HCT116 (cell line): ENCODE results near the gene SAYSD1. TPM values are rescaled to one million over a fixed set of nuclear protein-coding genes. Genes with fewer than 3 reads are reported as not detected.

ENCODE experiments used
- ATAC-seq: fragments of 200-7000 bp; cut with Tn5 transposase; 2 replicates; pipeline ENCODE4 v1.9.1; 2020; ENCODE audit warnings: mild to moderate bottlenecking, moderate library complexity
- BruUV-seq: library from RNA; stranded (reverse); fragments of 400-500 nt; replicated peaks from 2 replicates; lab custom pipeline; 2021; lab: Mats Ljungman, UMichigan
- CTCF ChIA-PET: fragments of 300-600 bp; sonication (Branson Sonifier 250); formaldehyde crosslinking; loops from one replicate; lab custom pipeline; 2021; ENCODE audit warnings: antibody characterized with exemption; lab: Charles Lee
- POLR2A ChIA-PET: fragments of 300-600, 350-600 bp; sonication (Branson Sonifier 250); formaldehyde crosslinking; loops from one replicate; lab custom pipeline; 2021; ENCODE audit warnings: antibody characterized with exemption; lab: Charles Lee
- RAD21 ChIA-PET, 2 experiments: fragments of 300-600 bp; sonication (Branson Sonifier 250); formaldehyde crosslinking; loops; one replicate each; lab custom pipeline; 2023; ENCODE audit warnings: low total read pairs in 2 of 2; ENCODE audit not compliant: uncharacterized antibody in 2 of 2, unreplicated experiment in 2 of 2, low non-redundant PET in 1 of 2; lab: Charles Lee
- DNase-seq: peaks from one replicate; pipeline ENCODE4 v3.0.0-alpha.2; 2010; ENCODE audit warnings: low read depth, low spot score
- H2AFZ ChIP-seq: fragments of 200-600 bp; shearing (Covaris generic), sonication (generic); 2 replicates; pipeline ENCODE4 v1.6.1; 2017; ENCODE audit warnings: low read depth, mixed run types, mixed read lengths, antibody characterized with exemption, low read length; ENCODE audit not compliant: poor library complexity, severe bottlenecking
- H3K27ac ChIP-seq: 2 replicates; pipeline ENCODE4 v1.5.1; 2012; ENCODE audit warnings: low read depth, low read length
- H3K27me3 ChIP-seq: fragments of 200-600 bp; sonication (generic); 2 replicates; pipeline ENCODE4 v1.6.1; 2016; ENCODE audit warnings: mixed run types, low read length, mixed read lengths; ENCODE audit not compliant: insufficient read depth
- H3K36me3 ChIP-seq, 2 experiments: fragments of 200-500 bp in 1 of 2; fragments of 200-600 bp in 1 of 2; sonication (Bioruptor generic) in 1 of 2; sonication (generic) in 1 of 2; 2 replicates each; pipeline versions ENCODE4 v1.5.1 to v1.6.1; 2014 to 2016; ENCODE audit warnings: low read length in 2 of 2, inconsistent platforms in 1 of 2, mixed read lengths in 1 of 2, mixed run types in 1 of 2; ENCODE audit not compliant: insufficient read depth in 2 of 2, control insufficient read depth in 1 of 2
- H3K4me1 ChIP-seq, 2 experiments: fragments of 200-600 bp in 1 of 2; sonication (generic) in 1 of 2; 2 replicates each; pipeline versions ENCODE4 v1.5.1 to v1.6.1; 2012 to 2017; ENCODE audit warnings: low read length in 2 of 2, inconsistent platforms in 1 of 2, mild to moderate bottlenecking in 1 of 2, mixed read lengths in 1 of 2, mixed run types in 1 of 2, moderate library complexity in 1 of 2; ENCODE audit not compliant: insufficient read depth in 2 of 2, control insufficient read depth in 1 of 2
- H3K4me2 ChIP-seq: fragments of 200-600 bp; sonication (generic); 2 replicates; pipeline ENCODE4 v1.6.1; 2017; ENCODE audit warnings: mixed run types, low read length, mixed read lengths
- H3K4me3 ChIP-seq, 2 experiments: fragments of 200-600 bp in 1 of 2; sonication (generic) in 1 of 2; replicated peaks in 1 of 2; 2 replicates each; pipeline ENCODE4 v1.5.1; 2011 to 2016; ENCODE audit warnings: low read length in 2 of 2, control low read depth in 1 of 2, low read depth in 1 of 2, mild to moderate bottlenecking in 1 of 2, mixed read lengths in 1 of 2, mixed run types in 1 of 2
- H3K79me2 ChIP-seq: fragments of 200-600 bp; sonication (generic); 2 replicates; pipeline ENCODE4 v1.6.1; 2017; ENCODE audit warnings: mild to moderate bottlenecking, mixed run types, low read length, moderate library complexity, mixed read lengths; ENCODE audit not compliant: insufficient read depth
- H3K9ac ChIP-seq: fragments of 200-600 bp; sonication (generic); 2 replicates; pipeline ENCODE4 v1.6.1; 2016; ENCODE audit warnings: low read length, mixed read lengths
- H3K9me2 ChIP-seq: fragments of 200-600 bp; sonication (generic), shearing (Covaris generic); 2 replicates; pipeline ENCODE4 v1.6.1; 2017; ENCODE audit warnings: mixed run types, mild to moderate bottlenecking, moderate library complexity; ENCODE audit not compliant: insufficient read depth
- H3K9me3 ChIP-seq, 2 experiments: fragments of 200-500 bp in 1 of 2; fragments of 200-600 bp in 1 of 2; sonication (Bioruptor generic) in 1 of 2; sonication (generic) in 1 of 2; 2 replicates each; pipeline ENCODE4 v1.6.1; 2014 to 2017; ENCODE audit warnings: low read length in 2 of 2, mixed read lengths in 2 of 2, inconsistent platforms in 1 of 2, low read depth in 1 of 2, mild to moderate bottlenecking in 1 of 2, mixed run types in 1 of 2, moderate library complexity in 1 of 2; ENCODE audit not compliant: control insufficient read depth in 1 of 2, insufficient read depth in 1 of 2
- H4K20me1 ChIP-seq: fragments of 200-600 bp; sonication (generic), shearing (Covaris generic); 2 replicates; pipeline ENCODE4 v1.6.1; 2017; ENCODE audit warnings: mixed run types, mild to moderate bottlenecking, moderate library complexity; ENCODE audit not compliant: insufficient read depth
- CBX3 ChIP-seq: IDR thresholded peaks from 2 replicates; pipeline ENCODE4 v1.6.1; 2012; ENCODE audit warnings: low read depth
- CTCF ChIP-seq, 3 experiments: fragments of 200-600 bp in 1 of 3; sonication (generic) in 1 of 3; IDR thresholded peaks in 2 of 3; conservative IDR thresholded peaks in 1 of 3; 2 replicates each; pipeline ENCODE4 v1.5.1; 2012 to 2017; ENCODE audit warnings: low read depth in 2 of 3, low read length in 2 of 3, antibody characterized with exemption in 1 of 3, borderline replicate concordance in 1 of 3, control low read depth in 1 of 3, mild to moderate bottlenecking in 1 of 3, mixed read lengths in 1 of 3, mixed run types in 1 of 3, moderate library complexity in 1 of 3; ENCODE audit not compliant: insufficient read depth in 1 of 3
- EGR1 ChIP-seq: IDR thresholded peaks from 2 replicates; pipeline ENCODE4 v1.6.1; 2012; ENCODE audit warnings: low read depth
- ELF1 ChIP-seq: IDR thresholded peaks from 2 replicates; pipeline ENCODE4 v1.6.1; 2012; ENCODE audit warnings: low read depth, borderline replicate concordance
- EZH2 ChIP-seq: fragments of 200-600 bp; sonication (generic); IDR thresholded peaks from 2 replicates; pipeline ENCODE4 v1.6.1; 2017; ENCODE audit warnings: antibody characterized with exemption, mixed run types
- EZH2phosphoT487 ChIP-seq: fragments of 200-600 bp; IDR thresholded peaks from 2 replicates; pipeline ENCODE4 v1.6.1; 2018; ENCODE audit warnings: antibody characterized with exemption, borderline replicate concordance
- FOSL1 ChIP-seq: IDR thresholded peaks from 2 replicates; pipeline ENCODE4 v1.6.1; 2012; ENCODE audit warnings: low read depth
- POLR2AphosphoS5 ChIP-seq: IDR thresholded peaks from 2 replicates; pipeline ENCODE4 v1.6.1; 2011; ENCODE audit warnings: mild to moderate bottlenecking, low read depth, low read length, moderate library complexity
- RAD21 ChIP-seq: IDR thresholded peaks from 2 replicates; pipeline ENCODE4 v1.6.1; 2012; ENCODE audit warnings: low read depth, mild to moderate bottlenecking
- REST ChIP-seq: IDR thresholded peaks from 2 replicates; pipeline ENCODE4 v1.6.1; 2012; ENCODE audit warnings: low read depth
- SIN3A ChIP-seq: IDR thresholded peaks from 2 replicates; pipeline ENCODE4 v1.6.1; 2012; ENCODE audit warnings: low read depth
- SP1 ChIP-seq: IDR thresholded peaks from 2 replicates; pipeline ENCODE4 v1.6.1; 2012; ENCODE audit warnings: low read depth
- TCF7L2 ChIP-seq: IDR thresholded peaks from 2 replicates; pipeline ENCODE4 v1.7.0; 2011; ENCODE audit warnings: borderline replicate concordance, inconsistent platforms; ENCODE audit not compliant: insufficient read depth, insufficient read length; ENCODE audit errors: extremely low read depth
- YY1 ChIP-seq: IDR thresholded peaks from 2 replicates; pipeline ENCODE4 v1.6.1; 2011; ENCODE audit warnings: low read length, low read depth, moderate library complexity, mild to moderate bottlenecking; ENCODE audit not compliant: insufficient replicate concordance; ENCODE audit errors: extremely low read depth
- ZFX ChIP-seq: fragments of 450-650 bp; IDR thresholded peaks from 2 replicates; pipeline ENCODE4 v1.6.1; 2017
- intact Hi-C: fragments of 100-400 bp; cut with micrococcal nuclease; formaldehyde crosslinking; loops from 2 replicates; pipeline ENCODE4 v1.10.0; 2022
- total RNA-seq: library from RNA; stranded (reverse); gene quantifications from one replicate; pipeline ENCODE4 v1.2.1, GENCODE V29; 2021; ENCODE audit not compliant: unreplicated experiment
- TF ChIP-seq, protein P1 (sequence below): IDR thresholded peaks from 2 replicates; pipeline ENCODE4 v1.6.1; 2012

Gene SAYSD1
- total RNA-seq, 1 experiment from 2014 or later, result 10.1 TPM

DNA sequence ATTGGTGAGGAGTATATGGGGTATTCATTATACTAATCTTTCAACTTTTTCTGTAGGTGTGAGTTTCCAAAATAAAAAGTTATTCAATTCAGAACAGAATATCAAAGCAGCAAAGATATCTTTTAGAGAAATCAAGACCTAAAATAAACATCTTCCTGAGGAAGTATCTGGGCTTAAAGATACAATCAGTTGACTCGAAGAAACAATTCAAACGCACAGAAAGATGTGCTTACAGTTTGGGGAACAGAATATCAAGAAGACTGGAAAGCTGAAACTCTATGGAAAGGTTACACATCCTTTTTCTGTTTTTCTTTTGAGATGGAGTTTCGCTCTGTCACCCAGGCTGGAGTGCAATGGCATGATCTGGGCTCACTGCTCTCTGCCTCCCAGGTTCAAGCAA is 36.2 kb upstream of the SAYSD1 start (continued):
- TF ChIP-seq REST (no peak), SIN3A (no peak), RAD21 (no peak), ZFX (no peak)
- TF ChIP-seq, all 23 proteins: peak for 0

- ChIA-PET CTCF (no interaction called here), POLR2A (no interaction called here), RAD21 (no interaction called here)
- Histone ChIP-seq H3K36me3 (no peaks in the 10 kb centered on the region), H4K20me1 (no peaks in the 10 kb centered on the region), H3K4me1 (no peaks in the 10 kb centered on the region), H3K79me2 (no peaks in the 10 kb centered on the region), H3K27ac (no peak overlapping the region), H3K9ac (no peak overlapping the region), H3K9me2 (no peaks in the 10 kb centered on the region), H2AFZ (no peak overlapping the region), H3K4me2 (no peak overlapping the region), H3K27me3 (peaks cover 37% of the 10 kb centered on the region), H3K4me3 (no peak overlapping the region), H3K9me3 (no peaks in the 10 kb centered on the region)
- DNase-seq (no peak), ATAC-seq (no peak)
- no TSS peak for BruUV-seq
- intact Hi-C loops, result no loop called here
- TF ChIP-seq EZH2 (no peak), ELF1 (no peak), TCF7L2 (no peak), CTCF (IDR thresholded peaks at IDR 0.05 in 2 of 3, conservative IDR thresholded peaks at IDR 0.05 in 1 of 3; ENCODE audit: borderline replicate concordance in 1 of 3, insufficient read depth in 1 of 3, low read depth in 2 of 3, low read length in 2 of 3) (no peak), YY1 (no peak), POLR2AphosphoS5 (no peak), REST (no peak), FOSL1 (no peak), RAD21 (no peak), CBX3 (no peak), EGR1 (no peak), SP1 (no peak), EZH2phosphoT487 (no peak)
- TF ChIP-seq, protein P1, sequence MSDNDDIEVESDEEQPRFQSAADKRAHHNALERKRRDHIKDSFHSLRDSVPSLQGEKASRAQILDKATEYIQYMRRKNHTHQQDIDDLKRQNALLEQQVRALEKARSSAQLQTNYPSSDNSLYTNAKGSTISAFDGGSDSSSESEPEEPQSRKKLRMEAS, result no peak
These were observed 29.6 kb upstream of the SAYSD1 start for GRCh38 chr6:39144481-39145173.
